GM21390 (cell line): ENCODE measurements around the gene CRK.
"Not testable (repeated sequence)": the region's sequence is repeated elsewhere in the genome, so short reads cannot be mapped to it uniquely, and the experiment has no call there.

Source experiments
- ATAC-seq: cut with Tn5 transposase; IDR thresholded peaks from one replicate; pipeline ENCODE4 v1.9.1; 2021; ENCODE audit not compliant: unreplicated experiment

CRK gene

GRCh38 chr17:1467898-1468492 is 12.0 kb upstream of the CRK start:
- ATAC-seq: no peak

GRCh38 chr17:1467258-1467657 is 11.2 kb upstream of the CRK start:
- no peak for ATAC-seq

- ATAC-seq: no peak
These were observed 8.2 kb upstream of the CRK start for GRCh38 chr17:1464186-1464585.

- ATAC-seq: no peak
These were observed 6.4 kb upstream of the CRK start for GRCh38 chr17:1462164-1463112.

- ATAC-seq: no peak
These were observed 5.3 kb upstream of the CRK start for GRCh38 chr17:1461198-1461944.

- ATAC-seq: no peak
These were observed 4.2 kb upstream of the CRK start for GRCh38 chr17:1460233-1460632.

- peak; percentile 40 for ATAC-seq
These were observed 688 bp downstream of the CRK start for GRCh38 chr17:1455291-1455796.

GRCh38 chr17:1454541-1454940 is 1.5 kb downstream of the CRK start:
- ATAC-seq: no peak

- not testable (repeated sequence) for ATAC-seq
These were observed 2.3 kb downstream of the CRK start for GRCh38 chr17:1453694-1454093.

- ATAC-seq: no peak
These were observed 3.2 kb downstream of the CRK start for GRCh38 chr17:1452836-1453235.

GRCh38 chr17:1450261-1450660 is 5.8 kb downstream of the CRK start:
- not testable (repeated sequence) for ATAC-seq

- ATAC-seq: no peak
These were observed 6.5 kb downstream of the CRK start for GRCh38 chr17:1449412-1449967.

GRCh38 chr17:1447052-1447451 is 9.0 kb downstream of the CRK start:
- no peak for ATAC-seq

GRCh38 chr17:1446201-1446600 is 9.8 kb downstream of the CRK start:
- no peak for ATAC-seq

GRCh38 chr17:1445695-1446094 is 10.3 kb downstream of the CRK start:
- not testable (repeated sequence) for ATAC-seq

GRCh38 chr17:1442721-1443120 is 13.3 kb downstream of the CRK start:
- not testable (repeated sequence) for ATAC-seq

GRCh38 chr17:1442187-1442586 is 13.8 kb downstream of the CRK start:
- ATAC-seq: no peak

- ATAC-seq: no peak
These were observed 15.1 kb downstream of the CRK start for GRCh38 chr17:1440921-1441320.

GRCh38 chr17:1438593-1439083 is 17.4 kb downstream of the CRK start:
- no peak for ATAC-seq

- ATAC-seq: no peak
These were observed 20.7 kb downstream of the CRK start for GRCh38 chr17:1435326-1435725.

GRCh38 chr17:1434150-1434549 is 21.9 kb downstream of the CRK start:
- ATAC-seq: no peak
